HEK293 (cell line): Measurements from ENCODE around the gene DHCR7.

Source experiments
- CTCF ChIA-PET: fragments of 350-600 bp; formaldehyde crosslinking; extraction: SDS; loops from one replicate; lab custom pipeline; 2021; ENCODE audit warnings: antibody characterized with exemption; lab: Yijun Ruan, JAX
- POLR2A ChIA-PET: fragments of 300-600 bp; formaldehyde crosslinking; extraction: SDS; loops from one replicate; lab custom pipeline; 2020; ENCODE audit warnings: antibody characterized with exemption, inconsistent platforms; lab: Yijun Ruan, JAX
- H3K27ac ChIP-seq: fragments of 200-500 bp; sonication (Bioruptor generic); 2 replicates; pipeline ENCODE4 v1.5.1; 2014; ENCODE audit warnings: low read depth, low read length, control low read depth, inconsistent platforms; ENCODE audit errors: extremely low read depth
- H3K36me3 ChIP-seq, 2 experiments: fragments of 200-500 bp in 1 of 2; sonication (Bioruptor generic) in 1 of 2; 1 replicate in 1 of 2; 2 replicates in 1 of 2; pipeline ENCODE4 v1.5.1; 2014 to 2017; ENCODE audit warnings: inconsistent platforms in 2 of 2, low read length in 2 of 2; ENCODE audit not compliant: control insufficient read depth in 2 of 2, insufficient read depth in 1 of 2
- H3K4me1 ChIP-seq: fragments of 200-500 bp; sonication (Bioruptor generic); 2 replicates; pipeline ENCODE4 v1.5.1; 2014; ENCODE audit warnings: mild to moderate bottlenecking, low read length, inconsistent platforms; ENCODE audit not compliant: control insufficient read depth, insufficient read depth
- H3K4me3 ChIP-seq: 2 replicates; pipeline ENCODE4 v1.5.1; 2011; ENCODE audit warnings: low read depth, mild to moderate bottlenecking, control low read depth, low read length, moderate library complexity
- H3K9me3 ChIP-seq: fragments of 200-500 bp; sonication (Bioruptor generic); 2 replicates; pipeline ENCODE4 v1.5.1; 2014; ENCODE audit warnings: low read depth, low read length, inconsistent platforms; ENCODE audit not compliant: control insufficient read depth, insufficient read depth
- GLI4 ChIP-seq: fragments of 450-650 bp; formaldehyde crosslinking; IDR thresholded peaks from 2 replicates; pipeline ENCODE4 v1.5.1; 2016; ENCODE audit warnings: missing biosample characterization, missing genetic modification characterization
- GLIS1 ChIP-seq: fragments of 450-650 bp; formaldehyde crosslinking; IDR thresholded peaks from 2 replicates; pipeline ENCODE4 v1.5.1; 2016; ENCODE audit warnings: missing biosample characterization, missing genetic modification characterization
- KLF9 ChIP-seq: fragments of 450-650 bp; formaldehyde crosslinking; IDR thresholded peaks from 2 replicates; pipeline ENCODE4 v1.5.1; 2016; ENCODE audit warnings: missing biosample characterization, missing genetic modification characterization, low read depth
- SALL2 ChIP-seq: fragments of 450-650 bp; formaldehyde crosslinking; IDR thresholded peaks from 2 replicates; pipeline ENCODE4 v1.5.0; 2017; ENCODE audit warnings: missing biosample characterization, mild to moderate bottlenecking, missing genetic modification characterization, borderline replicate concordance
- SCRT1 ChIP-seq: fragments of 450-650 bp; formaldehyde crosslinking; IDR thresholded peaks from 2 replicates; pipeline ENCODE4 v1.5.1; 2016; ENCODE audit warnings: missing biosample characterization, missing genetic modification characterization, borderline replicate concordance
- SCRT2 ChIP-seq: fragments of 450-650 bp; formaldehyde crosslinking; IDR thresholded peaks from 2 replicates; pipeline ENCODE4 v1.5.1; 2016; ENCODE audit warnings: missing biosample characterization, missing genetic modification characterization
- ZIC2 ChIP-seq: fragments of 450-650 bp; formaldehyde crosslinking; IDR thresholded peaks from 2 replicates; pipeline ENCODE4 v1.5.1; 2016; ENCODE audit warnings: missing biosample characterization, missing genetic modification characterization
- ZNF335 ChIP-seq: fragments of 450-650 bp; formaldehyde crosslinking; conservative IDR thresholded peaks from 2 replicates; pipeline ENCODE4 v1.5.1; 2016; ENCODE audit warnings: missing biosample characterization, missing genetic modification characterization
- ZNF423 ChIP-seq: fragments of 450-650 bp; formaldehyde crosslinking; IDR thresholded peaks from 2 replicates; pipeline ENCODE4 v1.5.1; 2016; ENCODE audit warnings: missing biosample characterization, missing genetic modification characterization
- ZNF48 ChIP-seq: fragments of 450-650 bp; formaldehyde crosslinking; IDR thresholded peaks from 2 replicates; pipeline ENCODE4 v1.5.1; 2016; ENCODE audit warnings: missing biosample characterization, missing genetic modification characterization
- ZNF501 ChIP-seq: fragments of 450-650 bp; formaldehyde crosslinking; IDR thresholded peaks from 2 replicates; pipeline ENCODE4 v1.5.1; 2016; ENCODE audit warnings: missing biosample characterization, missing genetic modification characterization
- ZNF747 ChIP-seq: fragments of 450-650 bp; formaldehyde crosslinking; IDR thresholded peaks from 2 replicates; pipeline ENCODE4 v1.5.1; 2016; ENCODE audit warnings: missing biosample characterization, missing genetic modification characterization
- TF ChIP-seq, protein P1 (sequence below): fragments of 450-650 bp; formaldehyde crosslinking; IDR thresholded peaks from 2 replicates; pipeline ENCODE4 v1.5.1; 2016; ENCODE audit warnings: missing biosample characterization, missing genetic modification characterization
- TF ChIP-seq, protein P2 (sequence below): fragments of 450-650 bp; formaldehyde crosslinking; optimal IDR thresholded peaks from 2 replicates; pipeline ENCODE3; 2016; ENCODE audit warnings: missing biosample characterization, mild to moderate bottlenecking, missing genetic modification characterization
- TF ChIP-seq, protein P3 (sequence below): sonication (generic); formaldehyde crosslinking; IDR thresholded peaks from 2 replicates; pipeline ENCODE4 v1.8.1; 2022; ENCODE audit warnings: mild to moderate bottlenecking, moderate library complexity, missing genetic modification reagents

The DHCR7 gene

DNA sequence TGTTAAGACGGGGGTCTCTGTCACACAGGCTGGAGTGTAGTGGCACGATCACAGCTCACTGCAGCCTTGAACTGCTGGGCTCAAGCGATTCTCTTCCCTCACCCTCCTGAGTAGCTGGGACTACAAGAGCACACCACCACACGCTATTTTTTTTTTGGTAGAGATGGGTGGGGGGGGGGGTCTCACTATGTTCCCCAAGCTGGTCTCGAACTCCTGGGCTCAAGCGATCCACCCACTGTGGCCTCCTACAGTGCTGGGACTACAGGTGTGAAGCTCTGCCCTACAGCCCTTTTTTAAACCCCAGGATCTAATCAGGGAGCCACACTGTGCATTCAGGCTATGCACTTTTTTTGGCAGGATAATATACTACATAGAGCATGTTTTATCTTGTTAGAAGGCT lies 1.4 kb upstream of the DHCR7 start:
- ChIA-PET POLR2A (interaction anchor here (0.7 to 2.1 kb wide), 2 partner anchors 16 to 325 kb away, joined by 4 to 8 read pairs; no protein-coding TSS in a partner anchor), CTCF (no interaction called here)
- peaks cover 0 to 27% of the 10 kb centered on the region in 2 experiments; a peak in 2 of 3 replicates for H3K36me3 ChIP-seq
- no peaks in the 10 kb centered on the region for H3K9me3 ChIP-seq
- no peak overlapping the region for H3K27ac ChIP-seq
- TF ChIP-seq GLIS1 (tag by site-specific recombination) (peak; percentile 27; the same call in 1 of the 2 replicates), ZNF48 (tag by site-specific recombination) (no peak), ZIC2 (tag by site-specific recombination) (peak; percentile 13; the same call in 1 of the 2 replicates)
- peak overlapping the region; percentile 92 for H3K4me3 ChIP-seq
- H3K4me1 ChIP-seq: 0 out of 2 replicates have a peak, but pooled peaks cover 3% of the 10 kb centered on the region

DNA sequence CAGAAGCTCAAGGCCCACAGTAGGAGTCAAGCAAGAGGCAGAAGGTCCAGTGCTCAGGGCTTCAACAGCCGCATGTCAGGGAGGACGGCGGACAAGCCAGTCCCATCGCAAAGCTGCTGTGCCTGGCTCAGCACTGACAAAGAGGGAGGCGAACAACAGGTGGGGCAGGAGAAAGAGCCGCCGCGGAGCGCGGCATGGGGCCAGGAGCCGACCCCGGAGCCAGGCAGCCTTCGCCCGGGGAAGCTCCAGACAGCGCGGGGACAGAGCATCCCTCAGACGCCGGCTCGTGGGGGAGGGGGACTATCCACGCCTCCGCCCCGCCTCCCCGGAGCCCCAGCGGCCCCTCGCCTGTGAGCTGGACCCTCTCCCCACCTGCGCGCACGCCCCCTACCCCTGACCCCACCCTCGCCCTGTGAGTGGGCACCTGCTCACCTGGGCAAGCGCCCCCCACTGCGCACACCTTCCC lies 369 bp downstream of the DHCR7 start:
- H3K4me1 ChIP-seq: 0 out of 2 replicates have a peak, but pooled peaks cover 3% of the 10 kb centered on the region
- CTCF ChIA-PET: interaction anchor here (1.2 kb wide), 1 partner anchor 327 kb away, joined by 3 read pairs; no protein-coding TSS in a partner anchor
- POLR2A ChIA-PET: interaction anchor here (1.1 to 1.7 kb wide), 2 partner anchors 9 to 22 kb away, joined by 3 to 9 read pairs; no protein-coding TSS in a partner anchor
- TF ChIP-seq SCRT1 (tag by site-specific recombination): peak; percentile 68; the same call in 1 of the 2 replicates
- no peak for TF ChIP-seq GLI4 (tag by site-specific recombination)
- peak; percentile 24; the same call in 1 of the 2 replicates for TF ChIP-seq KLF9 (tag by site-specific recombination)
- no peak for TF ChIP-seq ZNF747 (tag by site-specific recombination)
- TF ChIP-seq, protein P1, sequence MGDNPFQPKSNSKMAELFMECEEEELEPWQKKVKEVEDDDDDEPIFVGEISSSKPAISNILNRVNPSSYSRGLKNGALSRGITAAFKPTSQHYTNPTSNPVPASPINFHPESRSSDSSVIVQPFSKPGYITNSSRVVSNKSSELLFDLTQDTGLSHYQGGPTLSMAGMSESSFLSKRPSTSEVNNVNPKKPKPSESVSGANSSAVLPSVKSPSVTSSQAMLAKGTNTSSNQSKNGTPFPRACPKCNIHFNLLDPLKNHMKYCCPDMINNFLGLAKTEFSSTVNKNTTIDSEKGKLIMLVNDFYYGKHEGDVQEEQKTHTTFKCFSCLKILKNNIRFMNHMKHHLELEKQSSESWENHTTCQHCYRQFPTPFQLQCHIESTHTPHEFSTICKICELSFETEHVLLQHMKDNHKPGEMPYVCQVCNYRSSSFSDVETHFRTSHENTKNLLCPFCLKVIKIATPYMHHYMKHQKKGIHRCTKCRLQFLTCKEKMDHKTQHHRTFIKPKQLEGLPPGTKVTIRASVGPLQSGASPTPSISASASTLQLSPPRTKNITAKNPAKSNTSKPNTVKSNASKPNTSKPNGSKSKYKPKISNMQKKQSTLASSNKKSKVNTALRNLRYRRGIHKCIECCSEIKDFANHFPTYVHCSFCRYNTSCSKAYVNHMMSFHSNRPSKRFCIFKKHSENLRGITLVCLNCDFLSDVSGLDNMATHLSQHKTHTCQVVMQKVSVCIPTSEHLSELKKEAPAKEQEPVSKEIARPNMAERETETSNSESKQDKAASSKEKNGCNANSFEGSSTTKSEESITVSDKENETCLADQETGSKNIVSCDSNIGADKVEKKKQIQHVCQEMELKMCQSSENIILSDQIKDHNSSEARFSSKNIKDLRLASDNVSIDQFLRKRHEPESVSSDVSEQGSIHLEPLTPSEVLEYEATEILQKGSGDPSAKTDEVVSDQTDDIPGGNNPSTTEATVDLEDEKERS (tag by site-specific recombination): no peak
- TF ChIP-seq ZNF501 (tag by site-specific recombination): peak; percentile 27; the same call in 1 of the 2 replicates
- TF ChIP-seq ZNF335: peak; percentile 48
- TF ChIP-seq SCRT2 (tag by site-specific recombination): peak; percentile 97
- TF ChIP-seq, protein P2, sequence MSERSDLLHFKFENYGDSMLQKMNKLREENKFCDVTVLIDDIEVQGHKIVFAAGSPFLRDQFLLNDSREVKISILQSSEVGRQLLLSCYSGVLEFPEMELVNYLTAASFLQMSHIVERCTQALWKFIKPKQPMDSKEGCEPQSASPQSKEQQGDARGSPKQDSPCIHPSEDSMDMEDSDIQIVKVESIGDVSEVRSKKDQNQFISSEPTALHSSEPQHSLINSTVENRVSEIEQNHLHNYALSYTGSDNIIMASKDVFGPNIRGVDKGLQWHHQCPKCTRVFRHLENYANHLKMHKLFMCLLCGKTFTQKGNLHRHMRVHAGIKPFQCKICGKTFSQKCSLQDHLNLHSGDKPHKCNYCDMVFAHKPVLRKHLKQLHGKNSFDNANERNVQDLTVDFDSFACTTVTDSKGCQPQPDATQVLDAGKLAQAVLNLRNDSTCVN (tag by site-specific recombination): no peak
- no peak for TF ChIP-seq ZNF423
- no peak for TF ChIP-seq SALL2
- TF ChIP-seq, protein P3, sequence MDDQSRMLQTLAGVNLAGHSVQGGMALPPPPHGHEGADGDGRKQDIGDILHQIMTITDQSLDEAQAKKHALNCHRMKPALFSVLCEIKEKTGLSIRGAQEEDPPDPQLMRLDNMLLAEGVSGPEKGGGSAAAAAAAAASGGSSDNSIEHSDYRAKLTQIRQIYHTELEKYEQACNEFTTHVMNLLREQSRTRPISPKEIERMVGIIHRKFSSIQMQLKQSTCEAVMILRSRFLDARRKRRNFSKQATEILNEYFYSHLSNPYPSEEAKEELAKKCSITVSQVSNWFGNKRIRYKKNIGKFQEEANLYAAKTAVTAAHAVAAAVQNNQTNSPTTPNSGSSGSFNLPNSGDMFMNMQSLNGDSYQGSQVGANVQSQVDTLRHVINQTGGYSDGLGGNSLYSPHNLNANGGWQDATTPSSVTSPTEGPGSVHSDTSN (CRISPR knock-in tag): no peak
- H3K36me3 ChIP-seq: peaks cover 0 to 44% of the 10 kb centered on the region in 2 experiments; a peak in 1 of 3 replicates
- H3K9me3 ChIP-seq: no peaks in the 10 kb centered on the region
- H3K27ac ChIP-seq: no peak overlapping the region; the same call in 1 of the 2 replicates
- peak overlapping the region; percentile 81 for H3K4me3 ChIP-seq
